ENCODE measurements around the gene ALK. TPM values are rescaled to one million over a fixed set of nuclear protein-coding genes. Genes with fewer than 3 reads are reported as not detected.

ALK gene
- total RNA-seq, 2 donors from 2014 or later: under 0.01 to 0.26 TPM

GRCh38 chr2:29557268-29557667 is 364.1 kb downstream of the ALK start:
- ATAC-seq (no peak), DNase-seq (no peak)
- Histone ChIP-seq H3K36me3 (replicated peaks in 1 of 2; ENCODE audit: insufficient read depth in 1 of 2, low read depth in 2 of 2) (no peaks in the 10 kb centered on the region), H3K27me3 (no peaks in the 10 kb centered on the region), H3K4me3 (no peak overlapping the region), H3K27ac (no peak overlapping the region), H3K9me3 (no peaks in the 10 kb centered on the region), H3K4me1 (no peaks in the 10 kb centered on the region)
- no peak for TF ChIP-seq POLR2A (IDR thresholded peaks at IDR 0.05)
- 52 to 53% methylated on average over 1 of the region's 1 CpG for WGBS, 2 donors
- intact Hi-C loops (cut with DNase I): no loop called here

GRCh38 chr2:29549069-29549380 is 372.4 kb downstream of the ALK start:
- no peak for DNase-seq
- Histone ChIP-seq H3K27me3 (no peaks in the 10 kb centered on the region), H3K4me1 (peaks cover 10% of the 10 kb centered on the region), H3K9me3 (no peaks in the 10 kb centered on the region), H3K27ac (no peak overlapping the region), H3K36me3 (replicated peaks in 1 of 2; ENCODE audit: insufficient read depth in 1 of 2, low read depth in 2 of 2) (no peaks in the 10 kb centered on the region), H3K4me3 (no peak overlapping the region)
- intact Hi-C loops (cut with DNase I): no loop called here
- ATAC-seq: no peak
- WGBS, 2 donors: 55 to 70% methylated on average over 2 of the region's 2 CpGs
- no peak for TF ChIP-seq POLR2A (IDR thresholded peaks at IDR 0.05)
- TF ChIP-seq CTCF (IDR thresholded peaks at IDR 0.05): no peak

GRCh38 chr2:29544917-29545316 is 376.5 kb downstream of the ALK start:
- Histone ChIP-seq H3K9me3 (no peaks in the 10 kb centered on the region), H3K27ac (no peak overlapping the region), H3K4me3 (no peak overlapping the region), H3K27me3 (no peaks in the 10 kb centered on the region), H3K36me3 (replicated peaks in 1 of 2; ENCODE audit: insufficient read depth in 1 of 2, low read depth in 2 of 2) (no peaks in the 10 kb centered on the region), H3K4me1 (peaks cover 10% of the 10 kb centered on the region)
- ATAC-seq: no peak
- WGBS, 2 donors: 68 to 88% methylated on average over 2 of the region's 2 CpGs
- no peak for DNase-seq
- intact Hi-C loops (cut with DNase I): no loop called here
- no peak for TF ChIP-seq CTCF (IDR thresholded peaks at IDR 0.05)
- TF ChIP-seq POLR2A (IDR thresholded peaks at IDR 0.05): no peak

GRCh38 chr2:29544031-29544430 is 377.4 kb downstream of the ALK start:
- H3K27ac ChIP-seq: no peak overlapping the region
- H3K27me3 ChIP-seq: no peaks in the 10 kb centered on the region
- H3K4me3 ChIP-seq: no peak overlapping the region
- H3K9me3 ChIP-seq: no peaks in the 10 kb centered on the region
- no peak for ATAC-seq
- H3K4me1 ChIP-seq: peaks cover 8% of the 10 kb centered on the region
- intact Hi-C loops (cut with DNase I): no loop called here
- no peak for DNase-seq
- TF ChIP-seq POLR2A (IDR thresholded peaks at IDR 0.05) (no peak), CTCF (IDR thresholded peaks at IDR 0.05) (no peak)
- no peaks in the 10 kb centered on the region for H3K36me3 ChIP-seq (replicated peaks in 1 of 2; ENCODE audit: insufficient read depth in 1 of 2, low read depth in 2 of 2)
- WGBS, 2 donors: 92 to 98% methylated on average over 3 of the region's 3 CpGs

- peaks cover 11% of the 10 kb centered on the region for H3K4me1 ChIP-seq
- 85 to 90% methylated on average over 1 of the region's 1 CpG for WGBS, 2 donors
- no peaks in the 10 kb centered on the region for H3K36me3 ChIP-seq (replicated peaks in 1 of 2; ENCODE audit: insufficient read depth in 1 of 2, low read depth in 2 of 2)
- H3K27me3 ChIP-seq: no peaks in the 10 kb centered on the region
- no peak overlapping the region for H3K27ac ChIP-seq
- no peak for TF ChIP-seq CTCF (IDR thresholded peaks at IDR 0.05)
- TF ChIP-seq POLR2A (IDR thresholded peaks at IDR 0.05): no peak
- intact Hi-C loops (cut with DNase I): no loop called here
- DNase-seq (no peak), ATAC-seq (no peak)
- no peaks in the 10 kb centered on the region for H3K9me3 ChIP-seq
- H3K4me3 ChIP-seq: no peak overlapping the region
Observed at GRCh38 chr2:29535188-29535587, 386.2 kb downstream of the ALK start.
